Esophagus mucosa (tissue), 1 donor: ENCODE data around the gene TGM4. TPM values are rescaled to one million over a fixed set of nuclear protein-coding genes. Genes with fewer than 3 reads are reported as not detected.
"Not testable (repeated sequence)": the region's sequence is repeated elsewhere in the genome, so short reads cannot be mapped to it uniquely, and the experiment has no call there.

Experiments used
- ATAC-seq: fragments of 200-7000 bp; cut with Tn5 transposase; one replicate; pipeline ENCODE4 v1.9.1; 2020
- total RNA-seq: library from RNA; stranded (reverse); gene quantifications from one replicate; pipeline ENCODE4 v1.2.4, GENCODE V29; 2023
- donor health status: DM: yes; HTN: yes; CAD: no.

Gene TGM4
- not detected for total RNA-seq

DNA sequence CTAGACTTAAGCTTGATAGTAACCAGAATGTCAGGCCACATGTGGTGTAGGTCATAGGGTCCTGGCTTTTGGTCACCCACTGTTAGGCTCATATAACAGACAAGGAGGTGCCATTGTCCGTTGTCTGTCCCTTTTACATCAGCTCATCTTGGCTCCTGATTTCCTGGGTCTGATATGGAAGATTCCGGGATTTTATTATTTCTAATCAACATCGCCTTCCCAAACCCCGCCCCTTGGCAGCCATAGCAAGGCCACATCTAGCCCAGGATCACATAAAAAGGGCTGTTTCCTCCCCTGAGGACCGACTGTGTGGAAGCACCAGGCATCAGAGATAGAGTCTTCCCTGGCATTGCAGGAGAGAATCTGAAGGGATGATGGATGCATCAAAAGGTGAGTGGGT lies at the start of gene TGM4:
Gene TGM4 (plus strand): TSS at position 301 of the 400 bp plus-strand sequence. CDS start 71 bp downstream, at position 372.
- no peak for ATAC-seq

DNA sequence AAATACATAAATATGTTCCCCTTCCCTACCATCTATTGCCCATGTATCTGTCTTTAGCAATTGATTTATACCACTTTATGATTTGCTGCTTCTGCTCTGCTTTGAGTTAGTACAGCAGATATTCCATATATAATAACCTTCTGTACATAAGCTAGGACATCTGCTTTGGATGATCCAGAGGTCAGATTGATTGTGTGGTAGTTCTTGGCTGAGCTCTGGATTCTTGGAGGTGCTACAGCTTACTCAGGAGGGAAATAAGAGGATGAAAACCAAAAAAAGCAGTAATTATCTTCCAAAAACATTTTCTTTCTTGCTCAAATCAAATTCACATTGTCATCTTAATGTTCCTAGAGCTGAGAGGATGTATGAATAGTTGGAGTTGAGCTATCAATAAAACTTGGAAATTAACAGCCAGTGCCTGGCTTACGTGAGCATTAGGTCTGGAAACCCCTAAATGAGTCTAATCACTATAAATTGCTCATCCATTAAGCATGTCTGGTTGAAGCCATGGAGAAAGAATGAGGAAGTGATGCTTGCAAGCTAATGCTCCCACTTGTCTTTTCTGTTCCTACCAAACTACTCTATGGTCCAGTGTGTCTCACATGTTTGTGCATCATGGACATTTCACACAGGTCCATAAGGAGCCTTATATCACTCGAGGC lies 49.0 kb upstream of the TGM4 start:
- ATAC-seq = no peak

DNA sequence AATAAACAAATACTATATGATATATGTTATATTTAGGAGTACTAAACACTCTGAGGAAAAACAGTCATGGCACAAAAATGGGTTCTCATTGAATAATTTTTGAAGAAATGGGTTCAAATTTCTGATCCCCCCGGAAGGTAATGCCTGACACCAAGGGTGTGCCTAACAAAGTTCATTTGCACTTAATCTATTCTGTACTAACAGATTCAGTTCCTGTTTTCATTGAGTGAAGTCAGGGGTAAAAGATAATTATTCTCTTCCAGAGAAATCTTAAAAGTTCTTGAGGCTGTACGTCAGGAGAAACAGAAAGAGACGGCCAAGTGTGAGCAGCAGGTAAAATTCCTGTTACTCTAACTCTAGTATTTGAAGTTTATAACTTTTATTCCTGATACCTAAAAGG lies 47.2 kb upstream of the TGM4 start:
- ATAC-seq = no peak

DNA sequence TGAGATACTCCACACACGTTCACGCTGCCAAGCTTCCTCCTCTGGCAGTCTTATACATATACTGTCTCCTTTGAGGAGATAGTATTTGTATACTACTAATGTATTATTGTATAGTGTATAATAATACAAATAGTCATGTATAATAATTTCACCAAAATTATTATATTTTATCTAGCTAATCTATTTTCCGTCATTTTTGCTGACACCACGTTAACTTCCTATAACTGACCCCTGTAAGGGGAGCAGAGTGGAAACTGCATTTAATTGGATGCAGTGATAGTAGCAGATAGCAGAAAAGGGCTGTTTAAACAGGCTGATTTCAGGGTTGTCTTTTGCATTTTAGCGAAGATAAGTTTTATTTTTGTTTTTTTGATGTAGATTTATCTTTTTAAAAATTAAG lies 43.2 kb upstream of the TGM4 start:
- ATAC-seq = no peak

DNA sequence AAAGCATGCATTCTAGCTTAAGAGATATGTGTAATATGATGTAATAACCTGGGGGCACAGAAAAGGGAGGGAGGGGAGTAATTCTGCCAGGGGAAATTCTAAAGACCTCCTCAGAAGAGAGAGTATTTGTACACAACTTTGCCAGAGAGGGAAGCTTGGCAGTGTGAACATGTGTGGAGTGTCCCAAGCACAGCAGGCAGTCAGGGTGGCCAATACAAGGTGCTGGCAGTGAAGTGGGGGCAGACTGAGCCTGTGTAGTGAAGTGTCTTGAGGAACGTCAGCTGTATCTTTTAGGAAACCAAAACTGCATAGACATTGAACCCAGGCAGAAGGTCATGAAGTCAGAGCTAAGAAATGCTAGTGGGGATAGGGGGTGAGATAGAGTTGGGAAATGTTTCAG lies 42.4 kb upstream of the TGM4 start:
- no peak for ATAC-seq

DNA sequence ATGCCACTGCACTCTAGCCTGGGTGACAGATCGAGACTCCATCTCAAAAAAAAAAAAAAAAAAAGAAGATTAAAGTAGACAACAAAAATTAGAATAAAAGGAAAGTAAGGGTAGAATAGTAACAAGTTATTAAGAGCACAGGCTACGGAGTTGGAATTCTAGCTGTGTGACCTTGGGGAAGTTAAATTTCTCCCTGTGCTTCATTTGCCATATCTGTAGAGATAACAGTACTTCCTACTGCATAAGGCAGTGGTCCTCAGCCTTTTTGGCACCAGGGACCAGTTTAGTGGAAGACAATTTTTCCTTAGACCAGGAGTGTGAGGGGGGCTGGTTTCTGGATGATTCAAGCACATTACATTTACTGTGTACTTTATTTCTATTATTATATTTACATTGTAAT lies 41.4 kb upstream of the TGM4 start:
- no peak for ATAC-seq

DNA sequence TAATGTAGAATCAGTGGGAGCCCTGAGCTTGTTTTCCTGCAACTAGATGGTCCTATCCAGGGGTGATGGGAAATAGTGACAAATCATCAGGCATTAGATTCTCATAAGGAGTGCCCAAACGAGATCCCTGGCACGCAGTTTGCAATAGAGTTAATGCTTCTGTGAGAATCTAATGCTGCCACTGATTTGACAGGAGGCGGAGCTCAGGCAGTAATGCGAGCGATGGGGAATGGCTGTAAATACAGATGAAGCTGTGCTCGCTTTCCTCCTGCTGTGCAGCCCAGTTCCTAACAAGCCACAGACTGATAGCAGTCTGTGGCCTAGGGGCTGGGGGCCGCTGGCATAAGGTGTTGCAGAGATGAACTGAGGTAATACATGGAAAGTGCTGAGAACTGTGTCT lies 41.0 kb upstream of the TGM4 start:
- ATAC-seq = no peak

DNA sequence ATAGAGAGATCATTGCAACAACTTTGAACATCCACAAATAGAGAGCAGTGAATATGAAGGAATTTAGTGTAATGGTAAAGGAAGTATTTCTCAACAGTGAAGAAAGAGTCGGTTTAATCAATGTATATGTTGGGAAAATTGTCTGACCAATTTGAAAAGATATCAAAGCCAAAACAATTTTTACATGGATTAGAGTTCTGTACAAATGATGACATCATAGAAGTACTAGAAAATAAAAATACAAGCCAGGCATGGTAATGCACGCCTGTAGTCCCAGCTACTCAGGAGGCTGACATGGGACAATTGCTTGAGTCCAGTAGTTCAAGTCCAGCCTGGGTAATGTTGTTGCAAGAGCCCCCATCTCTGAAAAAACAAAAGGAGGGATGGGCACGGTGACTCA lies 38.7 kb upstream of the TGM4 start:
- no peak for ATAC-seq

DNA sequence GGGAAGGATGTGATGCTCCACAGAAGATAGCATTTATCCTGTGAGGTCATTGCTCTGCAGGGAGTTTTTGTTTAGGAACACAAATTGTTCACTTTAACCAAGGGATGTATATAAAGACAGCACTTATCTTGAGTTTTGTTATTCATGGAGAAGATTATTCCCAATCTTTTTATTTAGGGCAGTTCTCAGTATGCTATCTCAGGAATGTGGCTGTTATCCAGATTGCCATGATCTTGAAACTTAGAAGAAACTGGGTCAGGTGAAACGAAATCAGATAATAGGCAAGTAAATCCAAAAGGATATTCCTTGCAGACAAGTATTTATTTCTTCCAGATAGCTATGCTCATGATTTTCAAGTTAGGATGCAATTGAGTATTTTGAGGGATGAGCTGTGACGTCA lies 32.0 kb upstream of the TGM4 start:
- ATAC-seq = no peak

DNA sequence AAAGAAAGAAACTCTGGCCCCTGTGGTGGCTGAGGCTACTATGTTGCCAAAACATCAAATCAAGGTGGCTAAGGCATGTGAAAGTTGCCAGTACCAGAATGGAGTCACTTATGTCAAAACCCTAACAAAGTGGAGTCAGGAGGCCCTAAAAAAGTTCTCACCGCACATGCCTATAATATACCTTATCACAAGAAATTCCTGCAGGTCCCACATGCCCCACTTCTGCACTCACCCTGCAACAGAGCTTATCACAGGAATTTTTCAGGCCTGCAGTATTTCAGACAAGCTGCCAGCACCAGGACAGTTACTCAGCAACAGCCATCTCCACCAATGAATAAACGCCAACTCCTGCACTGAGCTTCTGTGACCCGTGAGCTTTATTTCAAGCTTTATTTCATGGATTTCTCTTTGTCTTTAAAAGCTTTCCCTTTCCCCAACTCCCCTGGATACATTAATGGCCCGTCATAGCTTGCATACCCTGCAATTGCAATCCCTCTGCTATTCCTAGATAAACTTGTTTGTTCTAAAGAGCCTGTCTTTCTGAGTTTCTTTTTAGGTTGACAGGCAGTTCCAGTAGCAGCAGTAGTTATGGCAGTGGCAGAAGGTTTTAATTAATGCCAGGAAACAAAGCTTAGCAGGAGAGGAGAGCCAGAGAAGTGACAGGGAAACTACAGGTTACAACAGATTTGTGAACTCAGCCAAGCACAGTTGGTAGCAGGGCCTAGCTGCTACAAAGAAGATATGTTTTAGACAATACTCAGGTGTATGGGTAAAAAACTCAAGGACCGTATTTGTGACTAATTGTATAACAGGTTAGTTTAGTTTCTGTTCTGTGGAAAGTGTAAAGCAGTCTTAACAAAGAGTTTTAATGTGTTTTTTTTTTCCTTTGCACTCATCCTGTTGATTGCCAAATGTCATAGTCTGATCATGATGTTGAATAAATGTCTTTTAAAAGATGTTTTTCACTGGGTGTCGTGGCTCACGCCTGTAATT lies 28.6 kb upstream of the TGM4 start:
- ATAC-seq = peak; percentile 86

DNA sequence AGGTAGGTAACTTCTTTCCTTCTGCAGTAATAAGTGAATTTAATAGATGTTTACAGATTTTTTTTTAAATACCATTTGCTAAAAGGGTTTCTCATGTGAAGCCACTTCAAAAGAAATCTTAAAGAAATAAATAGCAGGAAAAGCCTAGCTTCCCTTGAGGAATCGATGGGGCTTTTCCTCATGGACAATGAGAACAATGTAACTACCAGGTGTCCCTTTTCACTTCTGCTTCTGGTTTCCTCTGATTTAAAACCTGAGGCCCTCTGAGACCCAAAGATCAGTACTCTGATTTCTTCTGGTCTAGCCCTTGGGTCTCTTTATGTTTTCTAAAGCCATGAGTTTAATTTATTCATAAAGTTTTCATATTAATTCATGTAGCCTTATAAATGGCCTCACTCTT lies 25.8 kb upstream of the TGM4 start:
- ATAC-seq = no peak

DNA sequence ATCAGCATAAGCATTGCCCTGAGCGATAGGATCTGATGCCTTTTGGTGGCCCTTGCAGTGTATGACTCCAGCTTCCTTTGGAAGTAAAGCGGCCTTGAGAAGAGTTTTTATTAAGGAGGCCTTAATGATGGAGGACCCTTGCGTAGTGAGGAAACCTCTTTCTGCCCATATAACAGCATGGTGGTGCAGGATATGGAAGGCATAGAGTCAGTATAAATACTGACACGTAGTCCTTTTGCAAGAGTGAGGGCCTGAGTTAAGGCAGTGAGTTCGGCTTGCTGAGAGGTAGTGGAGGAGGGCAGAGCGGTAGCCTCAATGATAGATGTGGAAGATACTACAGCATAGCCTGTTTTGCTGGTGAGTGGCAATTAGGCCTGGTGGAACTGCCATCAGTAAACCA lies 17.7 kb upstream of the TGM4 start:
- not testable (repeated sequence) for ATAC-seq

DNA sequence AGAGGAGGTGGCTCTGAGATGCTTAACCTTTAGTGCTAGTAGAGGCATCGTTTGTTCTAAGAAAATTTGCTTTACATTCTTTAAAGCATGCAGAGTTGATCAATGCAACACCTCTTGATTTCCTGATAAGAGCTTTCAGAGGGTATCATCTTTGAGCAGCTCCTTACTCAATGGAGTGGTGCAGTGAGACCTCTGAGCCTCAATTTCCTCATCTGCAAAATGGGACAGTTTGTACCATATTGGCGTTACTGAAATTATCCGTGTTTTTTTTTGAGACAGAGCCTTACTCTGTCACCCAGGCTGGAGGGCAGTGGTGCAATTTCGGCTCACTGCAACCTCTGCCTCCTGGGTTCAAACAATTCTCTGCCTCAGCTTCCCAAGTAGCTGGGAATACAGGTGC lies 14.3 kb upstream of the TGM4 start:
- ATAC-seq = no peak

DNA sequence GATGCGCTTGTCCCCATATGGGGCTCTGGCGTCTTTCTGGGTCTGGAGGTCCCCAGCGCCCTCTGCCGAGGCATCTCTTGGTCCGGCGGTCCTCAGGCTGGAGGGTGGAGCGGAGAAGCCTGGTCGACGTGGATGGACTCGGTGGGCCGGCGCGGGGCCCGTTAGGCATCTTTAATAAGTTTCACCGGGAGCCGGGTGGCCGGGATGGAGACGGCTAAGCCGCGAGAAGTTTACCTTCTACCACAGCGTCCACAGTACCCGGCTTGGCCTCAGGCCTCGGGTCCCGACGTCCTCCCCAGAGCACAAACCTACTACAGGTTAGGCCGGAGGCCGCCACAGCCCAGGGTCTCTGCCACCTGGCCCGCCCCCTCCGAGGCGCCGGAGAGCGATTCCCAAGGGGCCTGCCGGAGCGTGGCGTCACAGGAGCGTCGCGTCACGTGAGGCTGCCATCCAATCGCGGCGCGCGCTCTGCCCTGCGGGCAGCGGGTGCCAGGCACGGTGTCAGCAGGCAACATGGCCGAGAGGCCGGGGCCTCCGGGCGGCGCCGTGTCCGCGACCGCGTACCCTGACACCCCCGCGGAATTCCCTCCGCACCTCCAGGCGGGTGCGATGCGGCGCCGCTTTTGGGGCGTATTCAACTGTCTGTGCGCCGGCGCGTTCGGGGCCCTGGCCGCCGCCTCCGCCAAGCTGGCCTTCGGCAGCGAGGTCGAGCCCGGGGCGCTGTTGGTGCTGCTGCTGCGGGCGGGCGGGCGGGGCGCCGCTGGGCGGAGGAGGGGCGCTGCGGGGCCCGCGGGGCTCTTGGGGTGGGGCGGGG lies 12.8 kb upstream of the TGM4 start, which contains the start of gene TMEM42:
Gene TMEM42 (plus strand): TSS at position 501 of the 814 bp plus-strand sequence. CDS start 13 bp downstream, at position 514.
- ATAC-seq = peak; percentile 96

DNA sequence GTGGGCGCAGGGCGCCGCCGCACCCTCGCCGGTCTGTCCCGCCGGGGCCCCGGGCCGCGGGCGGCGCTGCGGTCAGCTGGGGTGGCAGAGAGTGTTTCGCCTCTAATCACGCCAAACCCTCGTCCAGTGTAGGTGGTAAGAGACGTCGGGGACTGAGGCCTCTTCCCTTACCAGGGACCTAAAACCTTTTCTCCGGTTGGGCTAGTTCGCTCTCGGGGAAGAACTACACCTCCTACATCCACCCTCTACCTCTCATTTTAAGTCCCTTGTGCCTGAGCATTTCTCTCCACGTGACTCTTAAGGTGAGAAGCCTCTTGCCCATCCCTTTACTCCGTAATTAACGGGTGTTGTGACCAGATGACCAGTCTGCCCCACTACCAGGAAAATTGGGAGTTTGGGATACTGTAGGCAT lies 12.2 kb upstream of the TGM4 start:
- ATAC-seq = no peak

DNA sequence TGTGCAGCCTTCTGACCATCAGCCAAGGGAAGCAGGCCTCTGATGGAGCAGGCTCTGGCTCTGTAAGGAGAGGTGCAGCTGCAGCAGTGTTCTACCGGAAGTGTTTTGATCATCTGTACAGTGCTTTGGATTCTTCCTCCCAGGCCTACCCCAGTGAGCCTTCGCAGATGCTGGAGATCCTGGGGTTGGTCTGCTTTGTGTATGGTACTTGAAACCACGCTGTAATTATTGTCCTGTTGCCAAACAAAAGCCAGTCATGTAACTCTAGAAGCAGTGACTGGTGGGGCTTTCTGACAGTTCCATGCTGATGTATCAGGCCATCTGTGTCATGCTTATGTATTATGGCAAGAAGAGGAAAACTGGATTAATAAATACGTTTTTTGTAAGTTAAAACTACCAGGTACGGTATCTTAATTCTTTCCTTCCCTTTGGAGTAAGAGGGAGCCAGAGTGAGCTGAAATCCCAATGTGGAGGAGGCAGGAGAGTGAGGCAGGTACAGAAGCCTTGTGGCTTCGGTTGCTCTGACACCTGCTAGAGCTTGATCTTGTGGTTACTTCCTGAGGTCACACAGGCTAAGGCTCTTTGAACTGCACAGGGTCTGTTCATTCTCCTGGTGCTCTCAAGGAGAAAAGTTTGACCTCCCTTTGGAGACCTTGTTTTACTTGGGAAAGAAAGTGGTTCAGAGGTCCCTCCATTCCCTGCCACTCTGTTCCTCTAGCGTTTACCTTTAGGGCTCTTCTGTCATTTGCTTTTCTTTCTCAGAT lies 9.0 kb upstream of the TGM4 start:
- no peak for ATAC-seq

DNA sequence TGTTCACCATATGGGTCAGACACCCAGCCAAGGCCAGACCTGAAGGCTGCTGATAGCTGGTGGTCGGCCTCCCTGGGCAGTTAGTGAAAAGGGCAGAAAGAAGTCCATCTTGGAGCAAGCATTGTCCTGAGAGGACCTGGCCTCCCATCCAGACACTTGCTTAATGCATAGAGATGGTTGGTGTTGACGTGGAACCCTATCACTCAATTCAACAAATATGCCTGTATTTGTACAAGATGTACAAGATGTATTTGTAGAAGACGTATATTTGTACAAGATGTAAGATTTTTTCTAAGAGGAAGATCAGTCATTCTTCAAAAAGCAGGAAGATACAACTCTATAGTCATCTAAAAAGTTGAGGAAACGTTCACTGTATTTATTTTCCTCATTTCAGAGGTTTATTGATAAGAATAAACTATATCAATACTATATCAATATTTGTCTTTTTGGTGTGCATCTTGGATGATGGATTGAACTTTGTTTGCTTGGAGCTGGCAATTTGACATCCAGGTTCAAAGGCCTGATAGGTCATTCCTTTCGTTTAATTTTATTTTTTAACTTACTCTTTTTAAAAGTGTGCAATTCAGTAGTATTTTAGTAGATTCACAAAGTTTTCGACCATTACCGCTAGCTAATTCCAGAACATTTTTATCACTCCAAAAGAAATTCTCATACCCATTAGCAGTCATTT lies 6.8 kb upstream of the TGM4 start:
- no peak for ATAC-seq

DNA sequence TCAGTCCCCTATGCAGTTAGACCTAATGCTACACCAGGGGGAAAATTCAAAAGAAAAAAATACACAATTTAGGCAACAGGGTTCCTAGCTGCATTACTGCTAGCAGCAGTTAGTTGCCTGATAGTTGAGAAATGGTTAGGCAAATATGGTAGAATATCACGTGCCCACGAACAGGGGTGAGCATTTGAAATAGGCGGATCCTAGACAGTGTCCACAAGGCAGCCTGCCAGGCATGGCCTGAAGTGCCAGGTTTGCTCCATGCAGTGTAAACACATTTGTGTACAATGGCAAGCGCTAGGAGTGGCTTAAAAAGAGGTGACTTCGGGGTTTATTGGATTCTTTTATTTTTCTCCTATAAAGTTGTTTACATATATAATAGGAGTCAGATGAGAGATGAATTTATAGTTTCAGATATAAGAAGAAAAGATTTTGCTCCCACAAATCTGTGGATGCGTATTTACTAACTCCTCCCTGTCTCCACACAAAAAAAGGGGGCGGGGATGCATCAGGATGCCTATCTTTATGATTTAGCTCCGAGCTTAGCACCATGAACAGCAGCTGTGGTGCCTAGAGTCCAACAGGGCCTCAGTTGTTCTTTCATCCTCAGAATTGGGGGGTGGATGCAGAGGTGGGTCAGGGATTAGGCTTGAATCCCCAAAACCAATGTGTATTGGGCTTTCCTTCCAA lies 3.9 kb upstream of the TGM4 start:
- no peak for ATAC-seq

DNA sequence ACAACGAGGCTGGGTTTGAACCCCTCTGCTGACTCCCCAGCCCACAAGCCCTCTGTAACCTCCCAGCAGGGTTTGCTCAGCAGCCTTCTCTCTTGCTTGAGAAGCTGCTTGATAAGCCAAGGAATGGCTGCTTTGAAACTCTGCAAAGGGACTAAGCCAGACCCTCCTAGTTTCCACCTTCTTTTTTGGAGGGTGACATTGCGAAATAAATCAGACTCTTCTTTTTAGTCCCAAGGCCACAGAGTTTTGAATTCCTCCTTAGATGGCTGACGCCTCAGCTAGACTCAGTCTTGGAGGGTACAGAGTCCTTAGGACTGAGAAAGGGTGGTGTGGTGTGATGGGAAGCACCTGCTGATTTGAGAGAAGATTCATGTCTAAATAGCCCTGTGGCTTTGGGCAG lies 1.2 kb downstream of the TGM4 start:
- peak; percentile 13 for ATAC-seq

DNA sequence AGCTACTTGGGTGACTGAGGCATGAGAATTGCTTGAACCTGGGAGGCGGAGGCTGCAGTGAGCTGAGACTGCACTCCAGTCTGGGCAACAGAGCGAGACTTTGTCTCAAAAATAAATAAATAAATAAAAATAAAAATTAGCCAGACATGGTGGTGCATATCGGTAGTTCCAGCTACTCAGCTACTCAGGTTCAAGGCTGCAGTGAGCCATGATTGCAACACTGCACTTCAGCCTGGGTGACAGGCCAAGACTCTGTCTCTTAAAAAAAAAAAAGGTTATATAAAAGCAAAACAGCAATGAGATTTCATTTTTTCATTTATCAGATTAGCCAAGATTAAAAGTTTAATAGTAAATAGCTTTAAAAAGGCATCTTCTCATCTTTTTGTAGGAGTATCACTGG lies 2.9 kb downstream of the TGM4 start:
- no peak for ATAC-seq

DNA sequence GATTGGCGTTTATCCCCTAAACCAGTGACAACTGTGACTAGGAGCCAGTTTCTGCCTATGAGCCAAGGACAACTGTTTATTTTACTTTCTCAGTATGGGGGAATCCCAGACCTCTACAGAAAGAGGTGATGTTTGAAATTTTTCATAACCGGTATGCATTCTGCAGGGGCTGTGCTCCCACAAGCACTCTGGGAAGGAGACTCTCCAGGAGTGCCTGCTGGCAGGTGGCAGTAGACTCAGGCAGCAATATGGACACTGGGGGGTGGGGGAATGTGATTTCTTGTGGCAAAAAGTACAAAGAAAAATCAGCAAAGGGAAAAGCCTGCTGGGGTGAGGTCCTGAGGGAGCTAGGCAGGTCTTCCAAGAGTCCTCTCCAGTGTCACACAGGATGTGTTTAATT lies 5.9 kb downstream of the TGM4 start:
- ATAC-seq = no peak
